Nephron progenitor cell (in vitro differentiated cells): ENCODE measurements around the gene PRICKLE1.

Source experiments
- DNase-seq: peaks from one replicate; pipeline ENCODE4 v3.0.0; 2021
- H3K27ac Mint-ChIP-seq: 2 replicates; pipeline ENCODE4 v1.8.0; 2021; ENCODE audit warnings: mild to moderate bottlenecking, moderate library complexity, mixed read lengths
- H3K27me3 Mint-ChIP-seq: 2 replicates; pipeline ENCODE4 v1.8.0; 2021; ENCODE audit warnings: mild to moderate bottlenecking, low read depth, mixed read lengths; ENCODE audit not compliant: poor library complexity
- H3K36me3 Mint-ChIP-seq: 2 replicates; pipeline ENCODE4 v1.8.0; 2021; ENCODE audit warnings: low read depth, mixed read lengths
- H3K4me1 Mint-ChIP-seq: 2 replicates; pipeline ENCODE4 v1.8.0; 2021; ENCODE audit warnings: mixed read lengths
- H3K4me3 Mint-ChIP-seq: 2 replicates; pipeline ENCODE4 v1.8.0; 2021; ENCODE audit warnings: mild to moderate bottlenecking, moderate library complexity, mixed read lengths
- H3K9me3 Mint-ChIP-seq: 2 replicates; pipeline ENCODE4 v1.8.0; 2021; ENCODE audit warnings: mild to moderate bottlenecking, moderate library complexity, mixed read lengths
- TF ChIP-seq, protein P1 (sequence below): fragments of 200-600 bp; sonication (generic); IDR thresholded peaks from 2 replicates; pipeline ENCODE4 v1.5.0; 2021; ENCODE audit warnings: antibody characterized with exemption

Gene PRICKLE1

DNA sequence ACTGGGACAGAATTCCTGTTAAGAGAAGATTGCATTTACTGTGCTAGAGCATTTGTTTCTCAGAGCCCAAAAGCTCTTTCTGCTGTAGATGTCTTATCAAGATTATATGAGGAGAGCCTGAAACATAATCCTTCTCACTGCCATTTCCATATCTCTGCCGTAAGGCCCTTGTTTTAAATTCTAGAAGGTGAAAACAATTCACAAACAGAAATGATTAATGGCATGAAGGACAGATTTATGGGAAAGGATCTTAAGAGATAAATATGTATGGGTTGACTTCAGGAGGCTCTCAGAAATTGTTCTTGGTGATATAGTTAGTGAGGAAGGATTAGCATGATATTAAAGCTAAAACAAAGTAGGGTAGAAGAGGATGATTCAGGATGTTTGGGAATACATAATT, 40.8 kb upstream of the PRICKLE1 start:
- peaks cover 12% of the 10 kb centered on the region for H3K9me3 Mint-ChIP-seq
- TF ChIP-seq, protein P1, sequence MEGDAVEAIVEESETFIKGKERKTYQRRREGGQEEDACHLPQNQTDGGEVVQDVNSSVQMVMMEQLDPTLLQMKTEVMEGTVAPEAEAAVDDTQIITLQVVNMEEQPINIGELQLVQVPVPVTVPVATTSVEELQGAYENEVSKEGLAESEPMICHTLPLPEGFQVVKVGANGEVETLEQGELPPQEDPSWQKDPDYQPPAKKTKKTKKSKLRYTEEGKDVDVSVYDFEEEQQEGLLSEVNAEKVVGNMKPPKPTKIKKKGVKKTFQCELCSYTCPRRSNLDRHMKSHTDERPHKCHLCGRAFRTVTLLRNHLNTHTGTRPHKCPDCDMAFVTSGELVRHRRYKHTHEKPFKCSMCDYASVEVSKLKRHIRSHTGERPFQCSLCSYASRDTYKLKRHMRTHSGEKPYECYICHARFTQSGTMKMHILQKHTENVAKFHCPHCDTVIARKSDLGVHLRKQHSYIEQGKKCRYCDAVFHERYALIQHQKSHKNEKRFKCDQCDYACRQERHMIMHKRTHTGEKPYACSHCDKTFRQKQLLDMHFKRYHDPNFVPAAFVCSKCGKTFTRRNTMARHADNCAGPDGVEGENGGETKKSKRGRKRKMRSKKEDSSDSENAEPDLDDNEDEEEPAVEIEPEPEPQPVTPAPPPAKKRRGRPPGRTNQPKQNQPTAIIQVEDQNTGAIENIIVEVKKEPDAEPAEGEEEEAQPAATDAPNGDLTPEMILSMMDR: no peak
- peaks cover 7% of the 10 kb centered on the region for H3K27me3 Mint-ChIP-seq
- no peak overlapping the region for H3K4me3 Mint-ChIP-seq
- H3K36me3 Mint-ChIP-seq: peaks cover 5% of the 10 kb centered on the region
- no peak for DNase-seq
- H3K27ac Mint-ChIP-seq: no peak overlapping the region
- H3K4me1 Mint-ChIP-seq: peaks cover 11% of the 10 kb centered on the region

DNA sequence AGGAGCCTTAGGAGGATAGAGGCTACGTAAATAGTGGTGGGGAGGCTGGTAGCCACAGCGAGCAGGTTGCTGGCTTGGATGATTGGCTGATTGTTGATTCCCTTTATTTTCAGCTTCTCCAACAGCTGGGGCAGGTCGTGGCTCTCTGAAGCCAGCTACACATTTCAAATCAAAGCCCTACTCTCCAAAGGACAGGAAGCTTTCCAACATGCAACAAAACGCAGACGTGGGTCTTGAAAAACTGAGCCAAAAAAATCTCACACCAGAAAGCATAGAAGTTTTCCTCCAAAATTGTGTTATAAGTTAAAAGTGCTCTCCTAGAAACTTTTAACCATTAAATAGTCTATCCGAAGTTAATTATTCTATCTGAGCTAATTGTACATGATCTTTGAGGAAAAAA, 37.6 kb upstream of the PRICKLE1 start:
- Mint-ChIP-seq H3K4me3 (no peak overlapping the region), H3K27ac (no peak overlapping the region), H3K4me1 (peaks cover 11% of the 10 kb centered on the region), H3K36me3 (peaks cover 5% of the 10 kb centered on the region), H3K9me3 (peaks cover 22% of the 10 kb centered on the region), H3K27me3 (peaks cover 9% of the 10 kb centered on the region)
- no peak for DNase-seq
- TF ChIP-seq, protein P1: no peak

DNA sequence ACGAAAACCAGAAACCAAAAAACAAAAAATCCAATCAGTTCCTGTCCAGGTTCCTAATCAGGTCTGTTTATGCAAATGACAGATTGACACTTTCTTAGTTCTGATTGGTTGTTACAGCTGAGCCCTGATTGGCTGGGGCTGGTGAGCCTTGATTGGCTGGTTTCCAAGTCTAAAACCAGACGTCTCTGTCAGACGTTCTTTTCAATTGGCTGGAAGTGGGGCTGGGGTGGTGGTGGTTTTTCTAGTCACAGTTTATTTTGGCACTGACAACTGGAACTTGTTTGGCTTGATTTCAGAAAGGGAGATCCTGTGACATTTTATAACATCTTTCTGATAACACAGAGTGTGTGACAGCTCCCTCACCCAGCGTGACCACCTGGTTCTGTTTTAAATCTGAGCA, 36.1 kb upstream of the PRICKLE1 start:
- TF ChIP-seq, protein P1: no peak
- no peak overlapping the region for H3K4me3 Mint-ChIP-seq

DNA sequence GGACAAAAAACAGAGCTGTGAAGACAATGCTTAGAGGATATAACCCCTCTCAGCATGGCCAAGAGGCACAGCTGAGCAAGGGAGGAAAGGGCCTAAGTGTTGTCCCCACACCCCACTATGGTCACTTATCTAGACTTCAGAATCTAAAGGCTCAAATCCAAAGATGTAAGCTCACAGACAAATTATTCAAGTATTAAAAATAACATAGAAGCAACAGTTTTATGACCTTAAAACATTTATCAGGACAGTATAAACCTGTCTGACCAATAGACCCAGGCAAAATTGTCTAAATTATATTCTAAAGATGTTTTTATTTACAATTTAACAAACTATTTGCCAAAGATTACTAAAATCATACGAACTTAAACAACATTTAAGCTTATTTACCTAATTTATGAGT, 28.1 kb upstream of the PRICKLE1 start:
- Mint-ChIP-seq H3K36me3 (peaks cover 25% of the 10 kb centered on the region), H3K27me3 (peaks cover 4% of the 10 kb centered on the region), H3K4me1 (no peaks in the 10 kb centered on the region), H3K4me3 (no peak overlapping the region), H3K27ac (no peak overlapping the region), H3K9me3 (peaks cover 70% of the 10 kb centered on the region)
- TF ChIP-seq, protein P1: no peak
- DNase-seq: no peak

More for the DNA sequence above, 36.1 kb upstream of the PRICKLE1 start:
- H3K36me3 Mint-ChIP-seq: peaks cover 5% of the 10 kb centered on the region
- peaks cover 11% of the 10 kb centered on the region for H3K4me1 Mint-ChIP-seq
- DNase-seq: no peak
- H3K27ac Mint-ChIP-seq: no peak overlapping the region
- peaks cover 9% of the 10 kb centered on the region for H3K27me3 Mint-ChIP-seq
- peaks cover 29% of the 10 kb centered on the region for H3K9me3 Mint-ChIP-seq

DNA sequence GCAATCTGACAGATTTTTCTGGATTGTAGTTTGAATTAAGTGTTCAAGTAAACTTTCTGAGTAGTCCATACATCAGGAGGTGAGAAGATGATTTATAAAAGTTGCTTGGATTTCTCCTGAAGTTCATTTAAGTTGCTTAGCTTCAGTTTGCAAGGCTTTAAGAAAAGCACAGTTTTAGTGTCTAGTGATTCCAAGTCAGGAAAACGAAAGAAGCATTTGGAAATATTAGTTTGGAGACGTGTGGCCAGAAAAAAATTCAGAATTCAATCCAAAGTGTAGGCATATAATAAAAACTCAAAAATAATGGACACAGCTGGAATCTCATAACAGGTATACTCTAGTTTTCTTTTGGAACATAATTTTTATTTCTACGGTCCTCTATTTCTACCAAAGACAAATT, 25.5 kb upstream of the PRICKLE1 start:
- H3K27me3 Mint-ChIP-seq: peaks cover 4% of the 10 kb centered on the region
- H3K4me1 Mint-ChIP-seq: peaks cover 9% of the 10 kb centered on the region
- TF ChIP-seq, protein P1: no peak
- peaks cover 62% of the 10 kb centered on the region for H3K9me3 Mint-ChIP-seq
- H3K27ac Mint-ChIP-seq: no peak overlapping the region
- no peak overlapping the region for H3K4me3 Mint-ChIP-seq
- H3K36me3 Mint-ChIP-seq: peaks cover 29% of the 10 kb centered on the region
- DNase-seq: no peak

DNA sequence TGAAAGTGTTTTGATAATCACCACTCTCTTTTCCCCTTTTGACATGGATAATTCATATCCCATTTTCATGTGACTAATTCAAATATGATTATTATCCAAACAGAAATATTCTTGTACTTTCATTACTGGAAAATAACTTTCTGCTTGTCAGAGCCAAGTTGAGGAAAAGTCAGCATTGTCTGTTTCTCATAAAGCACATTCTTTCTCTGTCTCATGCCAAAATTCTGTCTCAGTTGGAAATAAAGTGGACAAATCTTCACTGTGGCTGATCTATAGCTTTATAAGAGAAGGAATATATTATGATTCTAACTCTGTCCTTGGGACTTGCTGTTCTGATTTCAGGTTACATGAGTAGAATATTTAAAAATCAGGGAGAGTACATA, 22.7 kb upstream of the PRICKLE1 start:
- Mint-ChIP-seq H3K4me1 (peaks cover 25% of the 10 kb centered on the region), H3K36me3 (peaks cover 18% of the 10 kb centered on the region), H3K4me3 (no peak overlapping the region), H3K9me3 (peaks cover 44% of the 10 kb centered on the region), H3K27ac (no peak overlapping the region), H3K27me3 (peaks cover 4% of the 10 kb centered on the region)
- no peak for DNase-seq
- TF ChIP-seq, protein P1: no peak
